Left ventricle myocardium superior (tissue), 1 donor: Measurements from ENCODE around the gene HYCC1. TPM values are rescaled to one million over a fixed set of nuclear protein-coding genes. Genes with fewer than 3 reads are reported as not detected.
"Not testable (repeated sequence)": the region's sequence is repeated elsewhere in the genome, so short reads cannot be mapped to it uniquely, and the experiment has no call there.

Experiments used
- ATAC-seq: fragments of 200-7000 bp; cut with Tn5 transposase; one replicate; pipeline ENCODE4 v1.9.1; 2020; ENCODE audit warnings: mild to moderate bottlenecking, moderate library complexity
- DNase-seq: peaks from one replicate; pipeline ENCODE4 v3.0.0-alpha.2; 2020
- intact Hi-C: fragments of 100-400 bp; cut with micrococcal nuclease; formaldehyde crosslinking; loops from one replicate; pipeline ENCODE4 v1.11.0; 2022
- long read RNA-seq: library from polyadenylated mRNA; unstranded; transcript quantifications from one replicate; pipeline ENCODE4 v2.0.0, GENCODE V29; 2021
- total RNA-seq: library from RNA; stranded (reverse); fragmentation: NEBNext Ultra II Directional; extraction: Animal tissue kit (Norgen Biotek cat#: 25700); gene quantifications from one replicate; pipeline ENCODE4 v1.2.1, GENCODE V29; 2021
- donor health status: DM: no; HTN: yes; CAD: no; lungs with severe emphysema.

Gene HYCC1
- 39.6 TPM for total RNA-seq
- long read RNA-seq, full-length matches to known transcripts, result 5 of 14 reads
- long read RNA-seq, partial matches to known transcripts, result 0 of 14 reads
- long read RNA-seq, other reads (novel, unspliced or antisense), result 9 of 14 reads

DNA sequence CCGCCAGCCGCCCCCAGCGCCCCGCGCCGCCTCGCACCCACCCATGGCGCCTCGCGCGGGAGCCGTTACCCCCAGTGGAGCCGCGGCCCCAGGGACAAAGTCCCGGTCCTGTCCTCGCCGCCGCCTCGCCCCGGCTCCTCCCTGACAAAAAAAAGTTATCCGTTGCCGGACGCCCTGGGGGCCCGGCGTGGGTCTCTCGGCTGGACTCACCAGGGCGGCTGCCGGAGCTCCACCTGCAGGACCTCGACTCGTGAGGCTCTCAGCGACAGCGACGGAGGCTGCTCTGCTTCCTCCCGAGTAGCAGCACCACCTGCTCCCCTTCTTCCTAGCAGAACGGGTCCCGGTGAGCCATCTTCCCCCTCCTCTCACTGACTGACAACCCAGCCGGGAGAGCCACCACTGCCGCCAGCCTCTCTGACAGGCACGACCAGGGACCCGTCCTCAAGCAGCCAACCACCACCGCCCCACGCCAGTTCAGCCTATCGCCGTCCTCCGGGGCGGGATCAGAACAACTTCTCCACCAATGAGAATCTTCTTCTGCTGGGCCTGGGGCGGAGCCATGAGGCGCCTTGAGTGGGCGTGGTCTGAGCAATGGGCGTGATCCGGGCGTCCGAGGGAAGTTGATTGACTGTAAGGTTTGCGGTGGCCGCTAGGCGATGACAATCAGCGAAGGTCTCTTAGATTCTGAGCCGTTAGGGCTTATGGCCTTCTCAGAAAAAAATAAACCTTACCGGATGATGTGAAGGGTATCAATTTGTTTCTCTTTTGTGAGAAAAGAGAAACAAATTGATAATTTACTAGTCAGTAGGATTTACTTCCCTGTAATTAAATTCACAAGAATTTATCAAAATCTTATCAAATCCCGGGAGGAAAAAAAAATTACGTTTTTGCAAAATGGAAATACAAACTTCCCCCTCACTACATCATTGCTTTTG is at the start of gene HYCC1:
Gene HYCC1, minus strand, starts transcription at position 416 of the 935 bp plus-strand sequence. CDS start 23,019 bp downstream, outside the sequence.
- peak; percentile 99 for DNase-seq
- intact Hi-C loops, result no loop called here
- peak; percentile 100 for ATAC-seq

DNA sequence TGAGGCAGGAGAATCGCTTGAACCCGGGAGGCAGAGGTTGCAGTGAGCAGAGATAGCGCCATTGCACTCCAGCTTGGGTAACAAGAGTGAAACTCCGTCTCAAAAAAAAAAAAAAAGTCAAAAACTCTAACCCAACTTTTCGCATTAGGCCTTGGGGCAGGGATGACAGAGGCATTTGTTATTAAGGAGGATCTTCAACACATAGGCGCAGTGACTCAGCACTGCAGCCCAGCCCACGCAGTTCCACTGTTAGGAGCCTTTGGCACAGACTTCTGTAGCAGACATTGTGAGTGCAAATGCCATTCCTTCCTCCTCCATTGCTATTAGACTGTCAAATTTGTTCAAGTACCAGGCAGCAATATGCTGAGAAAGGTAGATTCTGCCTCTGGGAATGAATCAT is 48.5 kb upstream of the HYCC1 start:
- DNase-seq, result no peak
- ATAC-seq, result no peak
- intact Hi-C loops, result no loop called here

DNA sequence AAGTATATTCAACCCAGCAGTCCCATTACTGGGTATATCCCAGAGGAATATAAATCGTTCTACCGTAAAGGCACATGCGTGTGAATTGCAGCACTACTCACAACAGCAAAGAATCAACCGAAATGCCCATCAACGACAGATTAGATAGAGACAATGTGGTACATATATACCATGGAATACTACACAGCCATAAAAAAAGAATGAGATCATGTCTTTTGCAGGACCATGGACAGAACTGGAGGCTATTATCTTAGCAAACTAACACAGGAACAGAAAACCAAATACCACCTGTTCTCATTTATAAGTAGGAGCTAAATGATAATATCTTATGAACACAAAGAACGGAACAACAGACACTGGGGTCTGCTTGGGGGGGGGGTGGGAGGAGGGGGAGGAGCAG is 47.4 kb upstream of the HYCC1 start:
- DNase-seq, result no peak
- intact Hi-C loops, result no loop called here
- no peak for ATAC-seq

GRCh38 chr7:23058408-23059096 is 44.6 kb upstream of the HYCC1 start:
- DNase-seq, result no peak
- no peak for ATAC-seq
- intact Hi-C loops, result loop anchor here (10.0 kb wide), 2 partner anchors 234 to 504 kb away; partner anchors contain the start of gene TOMM7

DNA sequence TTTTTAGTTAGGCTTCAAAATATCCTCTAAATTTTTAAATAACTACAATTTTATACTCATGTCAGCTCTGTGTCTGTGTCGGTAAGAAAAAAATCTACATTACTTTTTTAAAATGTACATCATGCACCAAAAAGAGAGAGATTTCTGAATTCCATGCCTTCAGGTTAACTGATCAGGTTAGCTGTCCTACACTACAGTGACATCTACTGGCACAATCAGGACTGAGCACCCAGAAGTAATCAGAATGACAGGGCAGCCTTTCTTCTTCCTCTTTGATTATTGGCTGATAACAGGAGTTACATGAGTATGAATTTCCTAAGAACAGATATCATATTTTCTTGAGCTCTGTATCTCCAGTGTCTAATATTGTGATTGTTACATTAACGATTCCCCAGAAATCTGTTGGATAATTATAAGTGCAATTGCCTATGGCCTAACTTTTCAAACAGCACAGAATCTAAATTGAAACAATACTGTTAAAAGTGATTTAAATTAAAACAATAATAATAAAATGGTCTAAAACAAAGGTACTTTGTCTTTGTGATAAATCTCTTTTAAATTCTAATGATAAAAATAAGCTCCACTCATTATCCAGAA is 41.8 kb upstream of the HYCC1 start:
- intact Hi-C loops, result loop anchor here (10.0 kb wide), 2 partner anchors 231 to 501 kb away; partner anchors contain the start of gene TOMM7
- ATAC-seq (peak; percentile 79), DNase-seq (no peak)

DNA sequence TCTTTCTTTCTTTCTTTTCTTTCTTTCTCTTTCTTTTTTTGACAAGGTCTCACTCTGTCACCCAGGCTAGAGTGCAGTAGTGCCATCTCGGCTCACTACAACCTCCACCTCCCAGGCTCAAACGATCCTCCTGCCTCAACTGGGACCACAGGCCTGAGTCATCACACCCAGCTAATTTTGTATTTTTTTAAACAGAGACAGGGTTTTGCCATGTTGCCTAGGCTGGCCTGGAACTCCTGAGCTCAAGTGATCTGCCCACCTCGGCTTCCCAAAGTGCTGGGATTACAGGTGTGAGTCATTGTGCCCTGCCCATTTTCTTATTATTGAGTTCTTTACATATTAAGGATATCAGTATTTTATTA is 37.2 kb upstream of the HYCC1 start:
- intact Hi-C loops, result loop anchor here (10.0 kb wide), 2 partner anchors 226 to 496 kb away; partner anchors contain the start of gene TOMM7
- not testable (repeated sequence) for DNase-seq, ATAC-seq

- intact Hi-C loops, ATAC-seq: not testable (repeated sequence)
Observed at GRCh38 chr7:23046336-23046735, 32.4 kb upstream of the HYCC1 start.

GRCh38 chr7:23045086-23045485 is 31.2 kb upstream of the HYCC1 start:
- DNase-seq, ATAC-seq, intact Hi-C loops: not testable (repeated sequence)

More at GRCh38 chr7:23046336-23046735, 32.4 kb upstream of the HYCC1 start:
- DNase-seq, result not testable (repeated sequence)

- intact Hi-C loops, result no loop called here
- ATAC-seq, result no peak
- no peak for DNase-seq
Observed at GRCh38 chr7:23044581-23044980, 30.7 kb upstream of the HYCC1 start.

GRCh38 chr7:23043441-23043840 is 29.5 kb upstream of the HYCC1 start:
- ATAC-seq (no peak), DNase-seq (no peak)
- intact Hi-C loops, result no loop called here

DNA sequence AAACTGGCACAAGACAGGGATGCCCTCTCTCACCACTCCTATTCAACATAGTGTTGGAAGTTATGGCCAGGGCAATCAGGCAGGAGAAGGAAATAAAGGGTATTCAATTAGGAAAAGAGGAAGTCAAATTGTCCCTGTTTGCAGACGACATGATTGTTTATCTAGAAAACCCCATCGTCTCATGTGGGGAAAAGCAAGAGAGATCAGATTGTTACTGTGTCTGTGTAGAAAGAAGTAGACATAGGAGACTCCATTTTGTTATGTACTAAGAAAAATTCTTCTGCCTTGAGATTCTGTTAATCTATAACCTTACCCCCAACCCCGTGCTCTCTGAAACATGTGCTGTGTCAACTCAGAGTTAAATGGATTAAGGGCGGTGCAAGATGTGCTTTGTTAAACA is 25.7 kb upstream of the HYCC1 start:
- DNase-seq, intact Hi-C loops, ATAC-seq: not testable (repeated sequence)

- ATAC-seq, intact Hi-C loops, DNase-seq: not testable (repeated sequence)
Observed at GRCh38 chr7:23035542-23036371, 21.8 kb upstream of the HYCC1 start.

DNA sequence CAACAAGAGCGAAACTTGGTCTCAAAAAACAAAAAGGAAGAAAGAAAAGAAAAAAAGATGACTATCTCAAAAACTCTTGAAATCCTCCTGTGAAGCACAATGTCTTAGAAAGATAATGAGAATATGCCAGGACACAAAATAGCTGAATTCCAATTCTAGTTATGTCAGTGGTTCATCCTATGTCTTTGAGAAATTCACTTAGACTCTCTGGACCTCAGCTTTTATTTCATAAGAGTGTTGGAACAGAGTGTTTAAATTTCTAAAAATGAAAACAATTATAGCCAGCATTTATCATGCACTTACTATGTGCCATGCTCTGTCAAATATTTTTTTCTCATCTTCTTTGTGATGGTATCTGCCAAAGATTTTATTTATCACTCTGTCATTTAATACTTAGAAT is 13.3 kb upstream of the HYCC1 start:
- DNase-seq, result no peak
- intact Hi-C loops, result no loop called here
- no peak for ATAC-seq

DNA sequence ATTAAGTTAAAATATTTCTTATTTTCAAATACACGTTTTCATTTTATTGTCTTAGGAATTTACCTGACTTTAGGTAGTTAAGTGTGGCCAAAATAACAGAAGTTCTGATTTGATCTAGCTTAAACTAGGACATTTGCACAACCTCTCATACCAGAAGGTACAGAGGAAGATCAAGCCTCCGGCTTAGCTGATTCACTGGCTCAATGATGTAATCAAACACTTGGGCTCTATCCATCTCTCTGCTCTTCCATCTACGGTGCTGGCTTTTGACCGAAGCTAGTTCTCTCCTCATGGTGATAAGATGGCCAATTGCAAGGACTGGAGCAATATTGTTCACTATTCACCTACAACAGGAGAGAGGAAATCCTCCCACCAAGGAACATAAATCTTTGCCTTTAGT is 12.2 kb upstream of the HYCC1 start:
- ATAC-seq (no peak), DNase-seq (no peak)
- intact Hi-C loops, result no loop called here

- no peak for DNase-seq
- intact Hi-C loops, result no loop called here
- no peak for ATAC-seq
Observed at GRCh38 chr7:23024454-23024853, 10.5 kb upstream of the HYCC1 start.

DNA sequence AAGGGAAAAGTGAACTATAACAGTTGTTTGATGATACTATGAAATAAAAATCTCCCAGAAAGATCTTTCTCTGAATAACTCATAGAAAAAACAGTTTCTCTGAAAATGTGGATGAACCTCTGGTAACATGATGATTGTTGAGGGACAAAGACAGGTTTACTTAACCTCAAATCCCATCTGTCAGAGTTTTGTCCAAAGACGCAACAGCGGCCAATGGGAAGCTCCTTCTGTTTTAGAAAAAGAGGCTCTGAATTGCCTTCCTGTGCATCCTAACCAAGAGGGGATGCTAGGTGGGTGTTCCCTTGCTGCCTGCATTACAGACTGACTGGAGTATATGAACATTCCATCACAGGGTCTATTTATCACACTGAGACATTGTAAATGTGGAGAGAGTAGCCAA is 8.9 kb upstream of the HYCC1 start:
- intact Hi-C loops, result no loop called here
- ATAC-seq (no peak), DNase-seq (no peak)

- intact Hi-C loops, result no loop called here
- DNase-seq, result peak; percentile 33
- ATAC-seq, result peak; percentile 58
Observed at GRCh38 chr7:23022258-23022769, 8.4 kb upstream of the HYCC1 start.

DNA sequence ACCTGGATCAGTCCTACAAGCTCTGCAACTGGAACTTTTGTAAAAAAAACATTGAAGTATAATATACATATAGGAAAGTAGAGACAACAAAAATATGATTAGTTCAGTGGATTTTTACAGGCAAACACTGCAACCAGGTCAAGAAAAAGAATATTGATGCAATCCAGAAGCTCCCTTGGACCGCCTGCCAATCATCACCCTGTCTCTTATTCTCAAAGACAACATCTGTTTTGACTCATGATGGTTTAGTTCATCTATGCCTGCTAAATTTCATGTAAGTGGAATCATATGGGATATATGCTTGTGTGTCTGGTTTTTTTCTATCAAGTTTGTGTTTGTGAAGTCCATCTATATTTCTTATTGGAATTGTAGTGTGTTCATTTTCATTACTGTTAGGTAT is 7.7 kb upstream of the HYCC1 start:
- no peak for DNase-seq
- no peak for ATAC-seq
- intact Hi-C loops, result no loop called here
